CD4-positive, alpha-beta T cell treated with Interleukin-1 beta for 1 hour (primary cell): ENCODE measurements around the gene NSUN2.
A peak's percentile ranks its signal among the peaks of the same experiment; 100 is the strongest.
"Not testable (repeated sequence)": the region's sequence is repeated elsewhere in the genome, so short reads cannot be mapped to it uniquely, and the experiment has no call there.

ENCODE experiments used
- DNase-seq, 2 donors: peaks; one replicate each; pipeline ENCODE4 v3.0.0-alpha.2; 2020 to 2022

The NSUN2 gene

DNA sequence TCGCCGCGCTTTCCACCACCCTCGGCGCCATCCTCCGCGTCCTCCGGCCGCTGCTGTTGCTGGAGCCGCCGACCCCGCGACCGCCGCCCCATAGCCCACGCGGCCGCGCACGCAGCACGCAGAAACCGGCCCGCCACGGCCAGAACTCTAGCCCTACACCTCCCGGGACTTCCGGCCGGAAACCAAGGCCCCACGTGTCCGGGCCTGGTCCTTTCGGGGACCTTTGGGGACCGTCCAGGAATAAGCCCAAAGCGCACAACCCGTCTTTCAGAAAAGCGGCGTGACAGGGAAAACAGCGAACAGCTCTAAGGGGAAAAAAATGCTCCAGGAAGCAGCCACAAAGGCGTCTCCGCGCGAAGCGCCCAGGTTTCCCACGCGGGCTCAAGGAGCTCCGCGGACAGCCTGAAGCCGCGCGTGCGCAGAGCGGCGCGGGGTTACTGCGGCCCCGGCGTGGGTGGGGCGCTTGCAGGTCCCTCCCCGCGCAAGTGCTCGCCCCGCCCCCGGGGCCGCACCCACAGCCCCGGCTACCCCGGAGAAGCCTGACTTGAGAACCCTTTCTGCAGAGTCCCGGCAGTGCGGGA is at the start of gene NSUN2, which contains the start of gene SRD5A1:
Gene NSUN2 (minus strand): TSS at position 157 of the 581 bp plus-strand sequence. CDS start 65 bp downstream, at position 92.
Gene SRD5A1 (plus strand): TSS at position 553 of the 581 bp plus-strand sequence. CDS start 137 bp downstream, outside the sequence.
- peak; percentile 89 to 90 for DNase-seq

GRCh38 chr5:6682239-6682638 is 49.4 kb upstream of the NSUN2 start:
- DNase-seq, result no peak

DNA sequence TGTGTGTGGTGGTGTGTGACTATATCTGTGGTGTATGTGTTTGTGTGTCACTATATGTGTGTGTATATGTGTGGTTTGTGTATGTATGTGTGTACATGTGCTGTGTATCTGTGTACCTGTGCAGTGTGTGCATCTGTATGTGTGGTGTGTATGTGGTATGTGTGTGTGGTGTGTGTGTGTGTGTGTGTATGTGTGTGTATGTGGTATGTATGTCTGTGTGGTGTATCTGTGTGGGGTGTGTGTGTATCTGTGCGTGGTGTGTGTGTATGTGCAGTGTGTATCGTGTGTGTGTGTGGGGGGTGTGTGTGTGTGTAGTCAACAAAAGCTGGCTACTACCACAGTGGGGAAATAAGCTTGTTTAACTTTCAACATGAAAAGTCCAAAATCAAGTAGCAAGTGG is 48.8 kb upstream of the NSUN2 start:
- DNase-seq, result no peak

DNA sequence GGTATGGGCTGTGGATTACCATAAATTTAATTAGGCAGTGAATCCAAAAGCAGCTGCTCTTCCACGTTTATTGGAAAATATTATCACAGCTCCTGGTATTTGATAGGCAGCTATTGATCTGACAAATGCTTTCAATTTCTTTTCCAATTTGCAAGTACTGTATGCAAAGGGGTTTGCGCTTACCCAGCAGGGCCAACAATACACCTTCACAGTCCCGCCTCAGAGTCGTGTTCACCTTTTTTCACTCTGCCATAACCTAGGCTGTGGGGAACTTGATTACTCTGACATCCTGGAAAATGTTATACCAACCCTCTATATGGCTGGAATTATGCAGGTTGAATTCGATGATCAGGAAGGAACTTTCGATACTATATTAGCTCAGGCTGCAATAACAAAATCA is 48.1 kb upstream of the NSUN2 start:
- no peak for DNase-seq

- DNase-seq, result no peak
Observed at GRCh38 chr5:6678385-6678784, 45.5 kb upstream of the NSUN2 start.

GRCh38 chr5:6676702-6677101 is 43.9 kb upstream of the NSUN2 start:
- DNase-seq, result no peak

GRCh38 chr5:6675784-6676491 is 43.1 kb upstream of the NSUN2 start:
- no peak for DNase-seq

DNA sequence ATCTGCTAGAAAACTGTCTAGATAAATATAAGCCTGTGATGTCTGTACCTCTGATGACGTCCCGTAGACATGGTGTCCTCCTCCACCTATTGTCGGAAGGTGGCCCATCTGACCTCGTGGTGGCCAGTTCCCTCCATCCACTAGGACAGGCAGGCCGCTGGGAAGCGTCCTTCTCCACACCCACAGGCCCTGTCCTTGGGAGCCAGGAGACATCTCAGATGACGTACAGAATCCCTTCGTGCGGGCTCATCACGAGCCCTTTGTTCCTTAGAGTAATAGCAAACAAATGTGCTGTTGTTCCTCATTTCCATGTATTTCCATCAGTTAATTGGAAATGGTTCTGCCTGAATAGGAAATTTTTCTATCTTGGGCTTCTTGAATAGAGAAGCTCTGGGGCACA is 42.0 kb upstream of the NSUN2 start:
- no peak for DNase-seq

- DNase-seq, result no peak
Observed at GRCh38 chr5:6674421-6674820, 41.6 kb upstream of the NSUN2 start.

GRCh38 chr5:6673963-6674362 is 41.1 kb upstream of the NSUN2 start:
- no peak for DNase-seq

GRCh38 chr5:6673031-6673430 is 40.2 kb upstream of the NSUN2 start:
- DNase-seq, result no peak

DNA sequence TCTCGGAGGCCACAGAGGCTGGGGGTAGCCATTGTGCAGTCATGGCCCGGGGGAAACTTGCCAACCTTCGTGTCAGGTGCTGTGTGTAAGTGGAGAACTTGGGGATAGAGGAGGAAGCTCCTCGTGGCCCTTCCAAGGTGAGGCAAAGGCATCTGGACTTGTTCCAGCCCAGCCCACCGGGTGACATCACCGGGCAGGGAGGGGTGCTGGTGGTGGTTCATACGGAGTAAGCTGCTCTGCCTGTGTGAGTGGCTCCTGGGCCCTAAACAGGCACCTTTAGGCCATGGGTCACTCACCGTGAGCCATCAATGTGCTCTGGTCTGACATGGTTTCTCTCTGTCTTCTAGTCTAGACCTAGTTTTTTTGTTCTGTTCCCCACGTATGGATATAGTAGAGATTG is 35.9 kb upstream of the NSUN2 start:
- not testable (repeated sequence) for DNase-seq

DNA sequence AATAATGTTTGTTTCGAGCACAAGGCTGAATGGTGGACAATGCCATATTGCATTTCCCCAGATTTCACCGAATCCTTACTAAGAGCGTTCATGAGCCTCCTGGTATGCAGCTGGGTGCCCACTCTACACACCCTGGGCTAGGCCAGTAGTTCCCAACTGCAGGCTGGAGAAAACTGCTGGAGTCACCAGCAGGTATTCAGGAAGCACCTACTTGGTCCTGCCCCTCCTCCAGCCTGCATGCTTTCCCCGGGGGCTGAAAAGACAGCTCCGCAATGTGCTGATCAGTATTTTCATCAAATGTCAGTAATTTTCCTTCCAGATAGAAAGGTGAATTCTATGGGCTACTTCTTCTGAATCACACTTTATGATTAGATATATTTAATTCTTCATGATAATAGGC is 34.8 kb upstream of the NSUN2 start:
- DNase-seq, result no peak

DNA sequence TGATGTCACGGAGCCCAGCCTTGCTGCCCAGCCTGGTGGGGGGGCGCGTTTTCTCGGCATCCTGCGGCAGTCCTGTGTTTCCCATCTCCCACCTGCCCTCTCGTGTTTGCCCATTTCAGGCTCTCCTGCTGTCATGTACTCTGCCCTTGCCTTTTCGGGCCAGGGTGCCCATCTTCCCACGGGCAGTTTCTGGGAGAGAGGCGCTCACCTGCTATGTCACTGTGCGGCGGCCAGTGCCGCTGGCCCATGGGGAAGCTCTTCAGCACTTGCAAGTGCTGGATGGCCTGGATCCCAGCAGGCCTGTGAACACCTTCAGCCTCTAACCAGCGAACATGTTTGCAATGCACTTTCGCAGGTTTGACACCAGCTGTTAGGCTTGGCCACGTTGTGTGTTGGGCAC is 33.9 kb upstream of the NSUN2 start:
- DNase-seq, result no peak

- no peak for DNase-seq
Observed at GRCh38 chr5:6660688-6661087, 27.8 kb upstream of the NSUN2 start.

GRCh38 chr5:6659941-6660684 is 27.3 kb upstream of the NSUN2 start:
- DNase-seq, result peak in 1 of 2 donors; percentile 19

- no peak for DNase-seq
Observed at GRCh38 chr5:6656680-6657079, 23.8 kb upstream of the NSUN2 start.

DNA sequence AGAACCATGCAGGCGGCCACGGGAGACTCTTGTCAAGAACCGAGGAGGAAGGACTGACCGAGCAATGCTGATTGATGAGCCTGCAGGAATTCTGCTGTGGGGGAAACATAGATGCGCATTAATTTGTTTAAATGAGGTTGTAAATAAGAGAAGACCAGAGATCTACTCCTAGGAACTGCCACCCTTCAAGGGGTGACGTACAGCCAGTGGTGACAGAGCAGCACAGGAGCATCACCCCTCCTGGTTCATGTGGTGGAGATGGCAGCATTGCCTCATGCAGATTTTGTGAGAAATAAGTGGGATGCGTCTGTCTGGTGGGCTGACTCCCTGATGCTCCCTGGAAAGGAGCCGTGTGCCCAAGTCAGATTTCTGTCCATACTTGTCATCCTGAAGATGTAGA is 22.6 kb upstream of the NSUN2 start:
- DNase-seq, result no peak

DNA sequence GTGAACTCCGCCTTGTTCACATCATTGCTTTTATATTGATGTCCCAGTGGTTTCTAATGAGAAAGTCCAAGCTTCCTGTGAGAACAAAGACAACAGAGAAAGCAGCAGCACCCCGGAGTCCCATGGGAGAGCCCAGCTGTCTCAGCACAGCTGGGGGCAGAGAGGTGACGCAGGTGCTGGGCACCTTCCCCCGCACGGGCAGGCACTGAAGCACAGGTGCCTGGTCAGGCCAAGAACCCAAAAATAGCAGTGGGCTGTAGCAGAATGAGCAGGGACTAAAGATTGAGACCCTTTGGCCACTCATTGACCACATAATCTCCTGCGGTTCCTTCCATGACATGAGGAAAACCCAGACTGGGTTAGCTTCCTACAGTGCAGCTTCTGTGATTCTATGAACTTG is 19.2 kb upstream of the NSUN2 start:
- DNase-seq, result no peak

DNA sequence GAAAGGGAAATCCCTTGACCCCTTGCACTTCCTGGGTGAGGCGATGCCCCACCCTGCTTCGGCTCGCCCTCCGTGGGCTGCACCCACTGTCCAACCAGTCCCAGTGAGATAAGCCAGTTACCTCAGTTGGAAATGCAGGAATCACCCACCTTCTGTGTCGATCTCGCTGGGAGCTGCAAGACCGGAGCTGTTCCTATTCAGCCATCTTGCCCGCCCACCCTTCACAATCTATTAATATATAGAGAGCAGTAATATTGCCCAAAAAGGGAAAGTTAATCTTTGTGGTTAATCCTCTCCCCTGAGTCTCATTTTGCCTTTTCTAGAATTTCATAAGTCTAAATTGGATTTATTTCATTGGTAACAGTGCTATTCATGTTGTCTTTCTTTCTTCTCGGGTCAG is 16.8 kb upstream of the NSUN2 start:
- no peak for DNase-seq

DNA sequence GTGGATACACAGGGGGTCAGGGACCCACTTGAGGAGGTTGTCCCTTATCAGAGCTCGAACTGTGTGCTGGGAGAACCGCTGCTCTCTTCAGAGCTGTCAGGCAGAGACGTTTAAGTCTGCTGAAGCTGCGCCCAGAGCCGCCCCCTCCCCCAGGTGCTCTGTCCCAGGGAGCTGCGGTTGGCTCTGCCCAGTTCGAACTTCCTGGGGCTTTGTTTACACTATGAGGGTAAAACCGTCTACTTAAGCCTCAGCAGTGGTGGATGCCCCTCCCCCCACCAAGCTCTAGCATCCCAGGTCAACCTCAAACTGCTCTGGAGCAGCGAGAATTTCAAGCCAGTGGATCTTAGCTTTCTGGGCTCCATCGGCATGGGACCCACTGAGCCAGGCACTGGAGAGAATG is 16.3 kb upstream of the NSUN2 start:
- no peak for DNase-seq

DNA sequence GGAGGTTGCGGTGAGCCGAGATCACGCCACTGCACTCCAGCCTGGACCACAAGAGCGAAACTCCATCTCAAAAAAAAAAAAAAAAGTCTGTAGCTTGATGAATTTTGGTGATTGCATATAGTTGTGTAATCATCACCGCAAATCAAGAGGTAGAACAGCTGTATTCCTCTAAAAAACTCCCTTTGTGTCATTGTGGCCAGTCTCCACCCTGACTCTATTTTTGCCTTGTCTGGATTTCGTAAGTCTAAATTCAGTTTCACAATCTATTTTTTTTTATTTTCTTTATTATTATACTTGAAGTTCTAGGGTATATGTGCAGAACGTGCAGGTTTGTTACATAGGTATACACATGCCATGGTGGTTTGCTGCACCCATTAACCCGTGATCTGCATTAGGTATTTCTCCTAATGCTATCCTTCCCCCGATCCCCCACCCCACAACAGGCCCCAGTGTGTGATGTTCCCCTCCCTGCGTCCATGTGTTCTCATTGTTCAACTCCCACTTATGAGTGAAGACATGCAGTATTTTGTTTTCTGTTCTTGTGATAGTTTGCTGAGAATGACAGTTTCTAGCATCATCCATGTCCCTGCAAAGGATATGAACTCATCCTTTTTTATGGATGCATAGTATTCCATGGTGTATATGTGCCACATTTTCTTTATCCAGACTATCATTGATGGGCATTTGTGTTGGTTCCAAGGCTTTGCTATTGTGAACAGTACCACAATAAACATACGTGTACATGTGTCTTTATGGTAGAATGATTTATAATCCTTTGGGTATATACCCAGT is 12.9 kb upstream of the NSUN2 start:
- not testable (repeated sequence) for DNase-seq

GRCh38 chr5:6644794-6645241 is 12.0 kb upstream of the NSUN2 start:
- no peak for DNase-seq
